IMR-90 (cell line): ENCODE data around the gene NPB.

ENCODE experiments used
- BHLHE40 ChIP-seq: fragments of 150-350 bp; IDR thresholded peaks from 2 replicates; pipeline ENCODE4 v1.6.1; 2016; ENCODE audit warnings: mild to moderate bottlenecking, low read depth, low read length
- CHD1 ChIP-seq: IDR thresholded peaks from 2 replicates; pipeline ENCODE4 v1.6.1; 2012; ENCODE audit warnings: low read depth, low read length, improper control_type of control experiment
- CTCF ChIP-seq: conservative IDR thresholded peaks from 2 replicates; pipeline ENCODE4 v1.5.1; 2012; ENCODE audit warnings: mild to moderate bottlenecking, low read depth, low read length, improper control_type of control experiment
- ELK1 ChIP-seq: fragments of 150-350 bp; IDR thresholded peaks from 2 replicates; pipeline ENCODE4 v1.6.1; 2016; ENCODE audit warnings: low read depth, mild to moderate bottlenecking, low read length, moderate library complexity, borderline replicate concordance
- MAFK ChIP-seq: IDR thresholded peaks from 2 replicates; pipeline ENCODE4 v1.6.1; 2012; ENCODE audit warnings: low read depth, low read length, improper control_type of control experiment
- MXI1 ChIP-seq: IDR thresholded peaks from 2 replicates; pipeline ENCODE4 v1.6.1; 2012; ENCODE audit warnings: low read depth, mild to moderate bottlenecking, low read length, moderate library complexity, borderline replicate concordance
- NFE2L2 ChIP-seq: fragments of 150-350 bp; IDR thresholded peaks from 2 replicates; pipeline ENCODE4 v1.6.1; 2016; ENCODE audit warnings: low read depth, mild to moderate bottlenecking, low read length
- POLR2A ChIP-seq: IDR thresholded peaks from 2 replicates; pipeline ENCODE4 v1.6.1; 2012; ENCODE audit warnings: mild to moderate bottlenecking, low read depth, low read length
- RAD21 ChIP-seq: IDR thresholded peaks from 2 replicates; pipeline ENCODE4 v1.6.1; 2012; ENCODE audit warnings: low read length, improper control_type of control experiment
- RCOR1 ChIP-seq: IDR thresholded peaks from 2 replicates; pipeline ENCODE4 v1.6.1; 2012; ENCODE audit warnings: mild to moderate bottlenecking, low read length, improper control_type of control experiment; ENCODE audit not compliant: insufficient replicate concordance
- RFX5 ChIP-seq: IDR thresholded peaks from 2 replicates; pipeline ENCODE4 v1.8.0; 2012; ENCODE audit warnings: low read depth, mild to moderate bottlenecking, low read length, moderate library complexity
- USF2 ChIP-seq: fragments of 150-350 bp; IDR thresholded peaks from 2 replicates; pipeline ENCODE4 v1.6.1; 2017; ENCODE audit warnings: mild to moderate bottlenecking, antibody characterized with exemption, low read length, low read depth

- TF ChIP-seq BHLHE40 = no peak
- no peak for TF ChIP-seq RFX5
- TF ChIP-seq RAD21 = no peak
- no peak for TF ChIP-seq CTCF
- no peak for TF ChIP-seq POLR2A
- no peak for TF ChIP-seq RCOR1
- TF ChIP-seq CHD1 = no peak
- no peak for TF ChIP-seq ELK1
- TF ChIP-seq NFE2L2 = no peak
- TF ChIP-seq USF2 = no peak
- TF ChIP-seq MXI1 = no peak
- TF ChIP-seq MAFK = no peak
Measured at GRCh38 chr17:81951785-81952684, 50.0 kb downstream of the NPB start.
